HG02763 (cell line): ENCODE measurements around the gene RTN4R.
"Not testable (repeated sequence)": the region's sequence is repeated elsewhere in the genome, so short reads cannot be mapped to it uniquely, and the experiment has no call there.

Experiments used
- ATAC-seq: cut with Tn5 transposase; IDR thresholded peaks from one replicate; pipeline ENCODE4 v1.9.1; 2021; ENCODE audit warnings: mild to moderate bottlenecking, moderate library complexity; ENCODE audit not compliant: unreplicated experiment

The RTN4R gene

GRCh38 chr22:20268279-20269012, at the start of gene RTN4R:
TSS of gene RTN4R (minus strand) at chr22:20268318. CDS start at chr22:20268092, 226 bp downstream.
- no peak for ATAC-seq

- ATAC-seq, result not testable (repeated sequence)
These were observed 49.4 kb upstream of the RTN4R start for GRCh38 chr22:20317402-20318042.

- ATAC-seq, result no peak
These were observed 48.8 kb upstream of the RTN4R start for GRCh38 chr22:20316844-20317401.

- no peak for ATAC-seq
These were observed 48.2 kb upstream of the RTN4R start for GRCh38 chr22:20316217-20316843.

- no peak for ATAC-seq
These were observed 47.5 kb upstream of the RTN4R start for GRCh38 chr22:20315337-20316216.

- ATAC-seq, result not testable (repeated sequence)
These were observed 46.7 kb upstream of the RTN4R start for GRCh38 chr22:20314741-20315336.

GRCh38 chr22:20314206-20314605, 46.1 kb upstream of the RTN4R start:
- not testable (repeated sequence) for ATAC-seq

GRCh38 chr22:20313306-20314077, 45.4 kb upstream of the RTN4R start:
- not testable (repeated sequence) for ATAC-seq

- ATAC-seq, result no peak
These were observed 44.5 kb upstream of the RTN4R start for GRCh38 chr22:20312396-20313191.

- ATAC-seq, result not testable (repeated sequence)
These were observed 43.3 kb upstream of the RTN4R start for GRCh38 chr22:20311249-20312062.

- ATAC-seq, result not testable (repeated sequence)
These were observed 42.7 kb upstream of the RTN4R start for GRCh38 chr22:20310773-20311172.

- ATAC-seq, result not testable (repeated sequence)
These were observed 42.1 kb upstream of the RTN4R start for GRCh38 chr22:20310180-20310579.

GRCh38 chr22:20308806-20309650, 40.9 kb upstream of the RTN4R start:
- ATAC-seq, result not testable (repeated sequence)

- ATAC-seq, result not testable (repeated sequence)
These were observed 39.6 kb upstream of the RTN4R start for GRCh38 chr22:20307448-20308447.

GRCh38 chr22:20306646-20307447, 38.7 kb upstream of the RTN4R start:
- ATAC-seq, result not testable (repeated sequence)
